Hematopoietic multipotent progenitor cell treated with erythropoietin and hydrocortisone succinate and interleukin-3 and kit ligand, for 4 days (in vitro differentiated cells): ENCODE measurements around the gene GNAQ.
"Not testable (repeated sequence)": the region's sequence is repeated elsewhere in the genome, so short reads cannot be mapped to it uniquely, and the experiment has no call there.

Source experiments
- DNase-seq: peaks from one replicate; pipeline ENCODE4 v3.0.0-alpha.2; 2015

Gene GNAQ

GRCh38 chr9:77756449-77756848, 275.2 kb downstream of the GNAQ start:
- DNase-seq: no peak

GRCh38 chr9:77753180-77753579, 278.4 kb downstream of the GNAQ start:
- DNase-seq: peak; percentile 75

GRCh38 chr9:77752554-77752953, 279.1 kb downstream of the GNAQ start:
- no peak for DNase-seq

DNA sequence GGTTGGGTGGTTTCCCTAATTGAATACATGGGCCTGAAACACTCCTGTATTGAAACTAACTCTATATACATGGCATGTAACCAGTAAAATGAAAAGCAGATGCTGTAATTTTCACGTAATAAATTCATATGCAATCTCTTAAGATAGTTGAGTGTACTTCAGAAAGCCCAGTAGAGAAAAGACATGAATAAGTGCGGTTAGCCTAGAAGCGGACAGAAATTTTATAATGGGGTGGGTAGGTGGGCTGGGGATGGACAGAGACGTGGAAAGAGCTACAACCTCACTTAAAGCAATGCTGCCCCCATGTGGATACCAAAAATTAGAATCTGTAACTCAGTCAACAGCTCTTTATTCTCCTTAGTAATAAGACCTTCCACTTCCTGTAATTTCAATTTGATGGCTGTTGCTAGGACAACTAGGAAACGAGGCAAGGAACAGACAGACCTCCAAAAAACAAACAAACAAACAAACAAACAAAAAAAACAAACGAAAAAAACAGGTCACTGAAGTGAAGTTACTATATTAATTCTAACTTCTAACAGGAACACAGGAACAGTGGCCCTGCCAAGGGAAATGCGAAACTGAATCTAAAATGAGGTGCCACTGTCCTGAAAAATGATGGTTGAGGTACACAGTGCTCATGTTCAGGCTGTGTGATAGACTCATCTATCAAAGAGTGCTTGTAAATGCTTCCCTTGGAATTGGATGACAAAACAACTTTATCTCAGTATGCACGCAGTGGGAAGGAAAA, 280.1 kb downstream of the GNAQ start:
- DNase-seq: peak; percentile 86

DNA sequence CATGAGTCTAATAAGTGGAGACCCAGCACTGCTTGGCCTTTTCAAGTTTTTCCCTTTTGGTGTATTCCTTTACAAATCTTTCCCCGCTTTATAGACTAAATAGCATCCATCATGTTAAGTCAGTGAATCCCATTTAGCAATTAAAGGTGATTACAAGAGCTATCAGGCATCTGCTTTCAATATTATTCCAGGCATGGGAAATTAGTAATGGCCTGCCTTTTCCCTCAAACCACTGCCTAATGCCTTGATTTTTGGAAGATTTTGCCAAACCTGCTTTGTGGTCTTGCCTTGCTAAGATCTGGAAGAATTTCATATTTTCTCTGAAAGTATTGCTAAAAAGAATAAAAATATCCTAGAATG, 280.6 kb downstream of the GNAQ start:
- DNase-seq: no peak

DNA sequence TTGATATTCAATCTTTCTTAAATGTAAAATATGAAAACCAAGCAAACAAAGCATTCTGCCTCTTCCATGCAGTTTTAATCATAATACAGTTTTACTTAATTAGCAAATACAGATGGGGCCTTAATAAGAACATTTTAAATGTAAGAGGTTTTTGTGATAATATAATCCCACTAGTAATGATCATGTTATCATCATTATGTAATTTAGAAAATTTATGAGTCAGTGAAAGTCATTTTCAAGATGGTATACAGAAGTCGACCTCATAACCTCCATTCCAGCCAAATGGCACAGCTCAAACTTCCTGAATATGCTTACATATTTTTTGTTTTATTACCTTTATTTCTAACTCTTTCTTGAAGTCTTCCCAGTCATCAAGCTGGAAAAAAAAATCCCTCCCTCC, 281.3 kb downstream of the GNAQ start:
- no peak for DNase-seq

DNA sequence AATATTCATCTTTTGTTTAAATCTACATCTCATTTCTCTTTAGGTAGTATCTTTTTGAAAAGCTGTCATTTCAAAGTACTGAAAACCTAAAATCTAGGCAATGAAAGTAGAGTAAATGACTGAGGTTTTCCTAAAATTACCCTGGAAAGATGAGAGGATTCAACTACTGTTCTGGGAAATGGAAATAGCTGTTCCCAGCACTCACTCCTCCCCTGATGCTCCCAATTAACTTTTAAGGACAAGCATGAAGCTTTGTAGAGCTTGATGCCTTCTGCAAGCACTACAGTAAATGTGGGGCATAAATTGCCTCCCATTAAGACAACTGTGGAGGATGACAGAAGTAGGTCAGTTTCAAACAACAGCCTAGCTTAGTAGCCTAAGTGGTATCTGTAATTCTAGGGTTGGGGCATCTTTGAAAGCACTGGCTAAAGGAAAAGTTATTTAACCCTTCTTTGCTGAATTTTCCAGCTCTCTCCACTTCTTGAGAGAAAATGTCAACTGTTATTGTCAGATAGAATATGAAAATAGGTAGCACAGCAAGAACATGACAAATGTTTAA, 283.3 kb downstream of the GNAQ start:
- no peak for DNase-seq

- DNase-seq: no peak
Measured at GRCh38 chr9:77747163-77747562, 284.4 kb downstream of the GNAQ start.

GRCh38 chr9:77744841-77745430, 286.7 kb downstream of the GNAQ start:
- DNase-seq: no peak

- DNase-seq: no peak
Measured at GRCh38 chr9:77743386-77743785, 288.2 kb downstream of the GNAQ start.

DNA sequence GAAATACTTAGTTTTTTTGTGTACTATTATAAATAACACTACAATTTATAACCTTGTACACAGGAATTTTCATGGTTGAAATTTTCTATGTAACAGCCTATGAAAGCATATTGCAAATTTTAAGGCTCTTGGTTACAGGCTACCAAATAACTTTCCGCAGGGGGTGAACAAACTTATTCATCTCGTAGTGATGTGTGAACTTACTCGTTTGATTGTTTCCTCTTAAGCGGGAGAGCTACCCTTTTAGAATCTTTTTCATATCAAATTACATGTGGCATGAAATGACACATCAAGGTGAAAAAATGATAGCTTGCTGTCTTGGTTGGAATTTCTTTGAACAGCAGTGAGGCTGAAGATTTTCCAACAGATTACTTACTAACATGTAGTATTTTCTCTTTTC, 292.7 kb downstream of the GNAQ start:
- no peak for DNase-seq

- no peak for DNase-seq
Measured at GRCh38 chr9:77735494-77735893, 296.1 kb downstream of the GNAQ start.

DNA sequence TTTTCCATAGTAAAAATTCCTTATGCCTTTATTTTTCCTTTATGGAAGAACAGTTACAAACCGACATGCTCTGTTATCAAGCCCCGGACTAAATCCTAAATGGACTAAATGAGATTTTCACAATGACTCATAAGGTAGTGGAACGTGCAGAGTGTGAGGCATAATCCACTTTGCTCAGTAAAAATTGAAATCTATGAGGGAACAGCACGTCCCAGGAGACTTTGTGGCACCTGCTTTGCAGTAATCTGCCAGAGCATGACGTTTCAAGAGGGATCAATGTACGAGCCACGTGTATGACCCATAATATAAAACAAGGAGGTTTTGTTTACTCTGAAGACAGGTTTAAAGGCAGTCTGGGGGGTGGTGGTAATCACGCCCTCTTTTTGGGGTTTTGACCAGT, 299.7 kb downstream of the GNAQ start:
- DNase-seq: no peak

DNA sequence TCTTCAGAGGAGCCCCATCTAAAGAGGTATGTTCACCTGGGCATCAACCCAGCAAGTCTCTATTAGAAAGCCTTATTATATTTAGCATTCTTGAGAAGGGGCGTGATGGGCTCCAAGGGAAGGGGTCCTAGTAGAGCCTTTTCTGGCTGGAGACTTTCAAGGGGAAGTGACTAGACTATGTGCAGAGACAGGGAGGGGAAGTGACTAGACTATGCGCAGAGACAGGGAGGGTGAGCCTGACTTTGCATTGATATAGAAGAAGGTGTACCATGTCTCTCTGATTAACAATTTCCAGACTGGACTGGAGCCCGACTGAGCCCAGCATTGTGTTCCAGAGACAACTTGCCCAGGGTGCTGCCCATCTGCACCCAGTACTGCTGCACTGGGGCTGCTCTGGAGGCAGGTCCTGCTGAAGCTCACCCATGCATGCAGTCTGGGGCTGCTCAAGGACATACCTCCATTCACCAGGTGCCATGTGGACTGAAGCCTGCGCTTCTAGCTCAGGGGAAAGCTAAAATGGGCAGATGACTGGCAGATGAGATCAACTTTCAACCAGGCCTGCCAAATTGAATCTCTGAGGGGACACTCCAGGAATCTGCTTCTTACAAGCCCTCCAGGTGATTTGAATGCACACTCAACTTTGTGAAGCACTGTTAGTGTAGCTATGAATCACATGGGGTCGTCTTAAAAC, 300.5 kb downstream of the GNAQ start:
- no peak for DNase-seq

- no peak for DNase-seq
Measured at GRCh38 chr9:77729177-77729576, 302.4 kb downstream of the GNAQ start.

DNA sequence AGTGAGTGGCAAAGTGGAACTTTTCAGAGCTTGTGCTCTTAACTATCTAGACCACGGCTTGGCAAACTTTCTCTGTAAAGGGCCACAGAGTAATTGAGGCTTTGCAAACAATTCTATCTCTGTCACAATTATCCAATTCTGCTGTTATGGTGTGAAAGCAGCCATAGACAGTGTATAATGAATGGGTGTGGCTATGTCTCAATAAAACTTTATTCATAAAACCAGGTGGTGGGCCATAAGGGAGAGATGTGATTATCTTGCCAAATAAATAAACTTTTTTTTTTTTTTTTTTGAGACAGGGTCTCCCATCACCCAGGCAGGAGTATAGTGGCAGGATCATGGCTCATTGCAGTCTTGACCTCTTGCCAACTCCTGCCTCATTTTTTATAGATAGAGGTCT, 304.8 kb downstream of the GNAQ start:
- DNase-seq: no peak

DNA sequence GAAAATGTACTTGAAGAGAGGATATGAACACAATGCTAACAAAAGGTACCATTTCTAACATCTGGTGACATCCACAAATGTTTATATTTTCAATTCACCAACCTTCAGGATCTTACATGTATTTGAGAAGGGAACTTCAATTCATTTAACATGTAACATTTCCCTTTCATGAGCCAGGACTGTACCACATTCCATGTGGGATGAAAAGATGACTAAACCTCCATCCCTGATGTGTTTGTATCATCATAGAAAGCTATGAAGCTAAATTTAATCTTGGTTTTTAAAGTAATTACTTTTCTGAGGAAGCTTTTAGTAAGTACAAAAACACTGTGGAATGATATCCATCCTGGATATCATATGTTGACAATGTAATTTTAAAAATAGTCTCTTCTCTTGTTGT, 305.3 kb downstream of the GNAQ start:
- DNase-seq: no peak

DNA sequence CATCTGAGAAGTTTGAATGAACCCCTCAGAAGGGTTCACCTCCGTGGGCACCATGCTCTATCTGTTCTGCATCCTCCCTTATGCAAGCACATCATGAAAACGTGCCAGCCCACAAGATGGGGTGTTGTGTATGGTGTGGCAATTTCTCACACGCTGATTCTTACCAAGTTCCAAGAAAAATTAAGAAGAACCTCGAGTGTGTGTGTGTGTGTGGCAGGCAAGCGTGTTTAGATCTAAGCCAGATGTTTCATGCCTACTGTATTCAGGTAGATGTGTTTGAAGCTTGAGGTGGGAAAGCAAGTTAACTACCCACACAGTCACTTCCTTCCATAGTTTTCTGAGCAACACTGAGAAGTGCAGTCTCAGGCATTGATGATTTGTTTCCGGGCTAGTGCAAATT, 305.8 kb downstream of the GNAQ start:
- peak; percentile 39 for DNase-seq

DNA sequence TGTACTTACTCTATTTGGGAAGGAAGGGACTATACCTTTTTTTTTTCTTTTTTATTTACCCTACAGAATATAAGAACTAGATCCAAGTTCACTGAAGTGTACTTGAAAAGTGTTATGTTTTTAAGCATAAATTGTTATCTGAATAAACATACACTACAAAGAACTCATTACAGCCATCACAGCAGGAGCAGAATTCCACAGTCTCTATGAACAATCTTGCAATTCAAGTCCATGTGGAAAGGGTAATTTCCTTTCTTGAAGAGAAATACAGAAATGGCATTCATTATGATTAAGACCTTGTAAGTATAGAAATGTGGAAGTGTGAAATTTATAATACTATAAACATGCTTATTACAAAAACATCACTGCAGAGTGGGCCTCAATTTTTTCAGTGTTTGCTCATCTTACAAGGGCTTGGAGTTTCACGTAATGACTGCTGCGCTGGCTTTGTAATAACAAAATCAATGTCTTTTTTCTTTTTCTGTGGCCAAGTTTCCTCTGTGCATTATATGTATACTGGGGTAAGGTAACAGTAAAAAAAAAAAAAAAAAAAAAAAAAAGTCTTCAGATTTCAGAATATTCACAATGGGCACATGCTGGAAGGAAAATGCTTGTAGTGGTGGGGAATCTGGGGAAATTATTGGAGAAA, 306.4 kb downstream of the GNAQ start:
- no peak for DNase-seq

- DNase-seq: not testable (repeated sequence)
Measured at GRCh38 chr9:77721156-77721555, 310.5 kb downstream of the GNAQ start.

DNA sequence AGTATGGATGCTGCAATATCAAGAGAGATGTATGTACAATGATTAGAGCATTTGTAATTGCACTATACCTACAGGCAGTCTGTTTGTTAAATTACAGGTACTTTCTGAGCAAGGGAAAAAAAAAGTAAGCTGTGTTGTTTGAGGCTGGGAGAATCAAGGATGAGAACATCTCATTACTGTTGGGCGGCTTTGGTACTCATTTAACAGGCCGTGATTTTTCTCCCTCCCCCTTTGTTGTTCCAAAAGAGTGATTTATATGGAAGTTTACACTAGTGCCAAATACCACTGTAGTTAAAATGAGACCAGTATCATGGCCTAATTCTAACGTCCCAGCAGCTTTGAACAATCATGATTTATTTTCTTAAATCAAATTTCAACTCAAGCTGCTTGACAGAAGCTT, 312.3 kb downstream of the GNAQ start:
- DNase-seq: no peak

GRCh38 chr9:77718298-77718640, 313.3 kb downstream of the GNAQ start:
- DNase-seq: not testable (repeated sequence)

GRCh38 chr9:77717608-77718297, 313.9 kb downstream of the GNAQ start:
- not testable (repeated sequence) for DNase-seq
